Sigmoid colon (tissue), 4 donors: Measurements from ENCODE around the gene C14orf119.

ENCODE experiments used
- EP300 ChIP-seq, 4 donors: sonication (generic); formaldehyde crosslinking; IDR thresholded peaks; one replicate each; pipeline ENCODE4 v1.6.1; 2017; ENCODE audit warnings: antibody characterized with exemption in 4 of 4
- POLR2A ChIP-seq, 2 donors: fragments of 450-650 bp; IDR thresholded peaks; one replicate each; pipeline ENCODE4 v1.6.1; 2016; ENCODE audit warnings: antibody characterized with exemption in 2 of 2, mild to moderate bottlenecking in 2 of 2, moderate library complexity in 2 of 2

DNA sequence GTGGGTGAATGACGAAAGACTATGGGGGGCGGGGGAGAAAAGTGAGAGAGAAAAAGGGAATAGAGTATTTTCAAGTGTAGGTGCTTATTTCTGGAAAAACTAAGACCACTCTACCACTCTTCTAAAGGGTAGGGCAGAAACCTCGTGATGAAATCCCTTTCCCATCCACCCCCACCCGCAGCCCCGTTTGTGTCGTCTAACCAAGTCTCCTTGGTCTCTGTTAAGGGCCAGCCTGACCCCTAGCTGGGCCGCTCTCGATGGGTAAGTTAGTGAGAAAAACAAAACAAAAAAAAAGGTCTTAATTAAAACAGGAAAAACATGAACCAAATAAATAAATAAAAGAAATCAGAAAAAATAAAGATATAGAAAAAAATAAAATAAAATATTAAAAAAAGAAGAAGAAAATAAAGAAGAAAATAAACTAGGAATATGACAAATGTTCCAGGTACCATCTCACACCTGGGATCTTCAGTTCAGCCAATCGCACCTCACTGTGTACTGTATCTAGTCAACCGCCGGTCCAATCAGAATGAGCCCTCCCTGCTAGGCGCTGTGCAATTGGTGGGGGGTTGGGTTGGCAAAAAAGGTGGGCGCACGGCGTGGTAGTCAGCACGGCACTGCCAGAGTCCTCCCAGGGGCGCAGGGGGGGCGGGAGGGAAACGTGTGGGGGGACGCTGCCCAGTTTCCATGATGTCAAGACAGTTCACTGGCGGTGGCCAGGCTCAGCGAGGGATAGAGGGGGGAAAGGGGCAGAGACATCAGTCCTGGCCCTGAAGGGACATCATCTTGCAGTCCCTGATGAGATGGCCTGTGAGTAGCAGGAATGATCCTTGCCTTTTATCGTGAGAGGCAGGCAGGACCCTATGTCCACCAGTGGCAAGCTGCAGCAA, 28.2 kb upstream of the C14orf119 start:
- TF ChIP-seq EP300 (IDR thresholded peaks at IDR 0.05) (no peak), POLR2A (IDR thresholded peaks at IDR 0.05) (no peak)
